ENCODE data around the gene MVB12B. TPM values are rescaled to one million over a fixed set of nuclear protein-coding genes. Genes with fewer than 3 reads are reported as not detected.

The MVB12B gene
- total RNA-seq, 2 donors from 2014 or later: 13.6 to 13.8 TPM

DNA sequence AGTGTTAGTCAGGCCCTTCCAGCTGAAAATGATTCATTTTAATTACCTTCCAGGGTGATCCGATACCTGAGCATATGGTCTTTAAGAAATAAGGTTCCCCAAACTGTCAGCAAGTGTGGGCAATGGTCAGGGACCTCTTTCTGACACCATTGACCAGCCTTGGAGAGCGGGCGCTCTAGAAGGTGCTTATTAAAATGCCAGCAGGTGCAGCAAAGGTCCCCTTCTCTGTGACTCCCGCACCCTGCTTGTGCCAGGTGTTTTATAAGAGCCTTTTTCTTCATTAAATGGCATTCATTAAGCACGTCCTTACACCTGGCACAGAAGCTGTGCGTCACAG, 85.3 kb downstream of the MVB12B start:
- intact Hi-C loops (cut with DNase I): no loop called here
- DNase-seq (ENCODE audit: low spot score): no peak

DNA sequence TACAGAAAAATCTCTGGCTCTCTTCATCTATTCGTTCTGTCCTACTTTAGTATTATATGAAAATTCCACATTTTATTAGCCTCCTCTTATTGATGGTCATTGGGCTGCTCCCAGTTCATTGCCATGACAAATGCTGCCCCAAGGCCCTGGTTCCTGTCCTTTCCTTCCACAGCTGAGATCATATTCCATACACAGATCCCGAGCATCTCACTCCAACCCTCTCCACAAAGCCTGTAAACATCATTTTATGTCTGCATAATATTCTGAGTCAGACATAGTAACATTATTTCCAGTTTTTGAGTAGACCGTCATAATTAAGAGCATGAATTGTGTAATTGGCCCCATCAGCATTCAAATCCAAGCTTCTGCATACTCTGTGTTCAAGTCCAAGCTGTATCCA, 86.3 kb downstream of the MVB12B start:
- DNase-seq (ENCODE audit: low spot score): no peak
- intact Hi-C loops (cut with DNase I): no loop called here

DNA sequence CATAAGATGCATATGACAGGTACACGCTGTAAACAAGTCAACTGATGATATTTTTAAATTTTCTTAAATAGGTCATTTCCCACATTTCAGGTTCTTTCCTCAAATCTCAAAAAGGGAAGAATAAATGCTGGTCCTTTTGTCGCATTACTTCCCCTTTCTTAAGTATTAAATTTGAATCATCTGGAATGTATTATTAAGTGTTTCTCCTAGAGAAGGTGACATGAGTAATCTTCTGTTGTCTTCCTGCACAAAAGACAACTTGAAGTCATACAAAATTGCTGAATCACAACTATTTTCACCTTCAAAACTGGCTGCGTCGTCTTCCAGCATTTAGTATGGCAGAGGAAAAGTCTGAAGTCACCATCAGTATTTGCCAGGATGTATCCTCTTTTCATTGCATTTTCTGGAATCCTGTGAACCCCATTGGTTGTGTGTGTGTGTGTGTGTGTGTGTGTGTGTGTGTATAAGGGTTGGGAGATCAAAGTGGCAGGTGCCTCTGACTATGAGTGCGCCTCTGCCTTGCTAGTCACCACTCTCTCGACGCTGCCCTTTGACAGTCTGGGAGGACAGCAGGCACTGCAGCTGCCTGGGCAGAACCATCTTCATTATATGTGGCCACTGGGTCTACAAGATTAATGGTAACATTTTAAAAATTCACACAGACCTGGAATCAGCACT, 86.9 kb downstream of the MVB12B start:
- no peak for DNase-seq (ENCODE audit: low spot score)
- intact Hi-C loops (cut with DNase I): no loop called here

DNA sequence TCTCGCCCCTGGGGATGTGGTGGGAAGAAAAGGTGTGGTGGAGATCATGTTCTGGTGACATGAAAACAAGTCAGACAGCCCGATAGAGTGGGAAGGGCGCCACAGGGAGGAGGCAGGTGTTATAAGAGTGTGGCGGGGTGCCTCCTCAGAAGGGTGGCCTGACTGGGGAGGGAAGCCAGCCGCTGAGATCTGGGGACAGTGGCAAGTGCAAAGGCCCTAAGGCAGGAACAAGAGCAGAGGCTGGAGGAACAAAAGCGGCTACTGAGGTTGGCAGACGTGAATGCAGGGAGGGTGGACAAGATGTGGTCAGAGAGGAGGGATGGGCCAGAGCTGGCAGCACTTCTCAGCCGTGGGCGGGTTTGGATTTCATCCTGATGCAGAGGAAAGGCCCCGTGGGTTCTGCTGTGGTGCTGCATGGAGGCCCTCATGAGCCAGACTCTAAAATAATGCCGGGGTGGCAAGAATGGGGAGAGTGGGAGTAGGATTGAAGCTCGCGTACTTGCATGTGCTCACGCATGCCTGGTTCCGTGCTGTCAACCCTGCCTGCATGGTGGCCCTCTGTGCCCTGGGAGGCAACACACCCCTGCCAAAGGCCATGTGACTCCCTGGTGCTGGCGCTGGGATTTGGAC, 89.2 kb downstream of the MVB12B start:
- DNase-seq (ENCODE audit: low spot score): no peak
- intact Hi-C loops (cut with DNase I): no loop called here

DNA sequence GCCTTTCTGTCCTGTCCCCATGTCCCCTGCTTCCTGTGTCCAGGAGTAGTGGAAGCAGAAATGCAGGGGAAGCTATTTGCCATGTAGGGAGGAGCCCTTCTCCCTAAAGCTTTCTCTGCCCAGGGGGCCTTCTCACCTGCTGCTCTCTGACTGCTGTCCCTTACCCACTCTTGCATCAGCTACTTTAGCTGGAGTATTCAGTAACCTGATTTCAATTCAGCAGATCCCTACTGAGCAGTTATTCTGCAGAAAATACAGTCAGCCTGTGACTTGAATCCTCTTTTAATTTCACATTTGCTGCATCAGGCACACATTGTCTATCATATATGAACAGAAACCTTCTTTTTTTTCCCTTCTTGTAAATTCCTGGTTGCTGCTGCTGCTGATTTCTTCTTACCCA, 90.4 kb downstream of the MVB12B start:
- intact Hi-C loops (cut with DNase I): no loop called here

DNA sequence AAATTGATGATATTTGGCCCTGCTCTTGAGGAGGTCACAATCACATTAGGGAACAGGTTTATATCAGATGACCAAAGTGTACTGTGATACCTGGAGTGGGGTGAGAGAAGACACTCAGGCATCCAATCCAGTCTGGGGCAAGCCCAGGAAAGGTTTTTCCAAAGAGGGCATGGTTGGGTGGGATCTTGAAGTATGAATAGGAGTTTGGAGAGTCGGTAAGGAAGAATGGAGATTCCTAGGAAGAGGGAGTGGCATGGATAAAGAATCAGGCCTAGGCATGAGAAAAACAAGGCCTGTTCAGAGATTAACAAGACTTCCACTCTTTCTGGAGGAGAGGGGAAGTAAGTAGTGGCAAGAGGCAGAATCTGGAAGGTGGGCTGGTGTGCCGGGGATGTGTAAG, 91.1 kb downstream of the MVB12B start:
- intact Hi-C loops (cut with DNase I): no loop called here
- DNase-seq (ENCODE audit: low spot score): no peak

More for the DNA sequence above, 90.4 kb downstream of the MVB12B start:
- no peak for DNase-seq (ENCODE audit: low spot score)

DNA sequence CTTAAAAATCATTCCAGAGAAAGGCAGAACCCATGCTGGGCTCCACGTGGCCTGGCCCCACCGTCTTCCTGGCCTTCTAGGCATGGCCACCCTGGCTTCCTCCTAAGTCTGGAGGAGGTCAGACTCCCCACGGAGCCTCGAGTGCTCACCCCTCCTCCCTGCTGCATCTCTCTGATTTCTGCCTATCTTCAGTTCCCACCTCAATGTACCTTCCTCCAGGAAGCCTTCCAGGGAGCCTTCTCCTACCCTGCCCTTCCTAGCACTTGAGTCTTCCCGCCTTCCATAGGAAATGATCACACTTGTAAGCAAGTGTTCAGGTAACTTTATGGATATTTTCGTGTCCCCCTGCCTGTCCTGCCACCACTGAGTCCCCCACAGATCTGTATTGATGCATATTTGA, 92.0 kb downstream of the MVB12B start:
- intact Hi-C loops (cut with DNase I): no loop called here
- no peak for DNase-seq (ENCODE audit: low spot score)

DNA sequence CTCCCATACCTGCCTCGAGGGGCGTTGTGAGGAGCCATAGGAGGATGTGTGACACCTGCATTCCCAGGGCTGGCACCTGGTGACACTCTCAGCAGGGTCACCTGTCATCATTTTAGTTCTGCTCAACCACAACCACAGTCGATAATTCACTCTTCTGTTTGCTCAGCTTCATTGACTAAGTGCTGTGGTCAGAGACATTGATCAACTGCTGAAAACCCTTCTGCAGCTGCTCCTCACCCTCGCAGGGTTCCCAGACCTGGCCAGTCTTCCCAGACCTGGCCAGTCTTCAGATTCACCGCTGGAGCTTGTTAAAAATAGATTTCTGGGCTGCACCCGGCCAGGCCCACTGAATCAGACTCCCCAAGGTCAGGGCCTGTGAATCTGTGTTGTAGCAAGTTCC, 92.8 kb downstream of the MVB12B start:
- no peak for DNase-seq (ENCODE audit: low spot score)
- intact Hi-C loops (cut with DNase I): no loop called here

DNA sequence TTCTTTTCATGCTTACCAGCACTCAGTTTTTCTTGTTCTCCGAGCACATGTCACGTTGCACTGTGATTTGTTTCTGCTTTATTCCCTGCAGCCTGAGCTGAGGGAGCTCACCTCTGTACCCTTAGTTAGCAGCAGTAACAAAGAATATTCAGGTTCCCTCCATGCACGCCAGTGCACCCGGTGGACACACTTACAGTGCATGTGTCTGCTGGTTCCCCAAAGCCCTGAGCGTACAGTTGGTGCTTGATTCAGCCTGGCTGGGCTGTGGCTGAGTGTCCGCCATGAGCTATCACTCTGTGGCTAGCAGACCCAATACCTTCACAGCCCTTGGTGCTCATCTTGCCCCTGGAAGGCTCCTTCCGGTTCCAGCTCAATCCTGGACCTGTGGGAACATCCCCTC, 93.5 kb downstream of the MVB12B start:
- DNase-seq (ENCODE audit: low spot score): no peak
- intact Hi-C loops (cut with DNase I): no loop called here

DNA sequence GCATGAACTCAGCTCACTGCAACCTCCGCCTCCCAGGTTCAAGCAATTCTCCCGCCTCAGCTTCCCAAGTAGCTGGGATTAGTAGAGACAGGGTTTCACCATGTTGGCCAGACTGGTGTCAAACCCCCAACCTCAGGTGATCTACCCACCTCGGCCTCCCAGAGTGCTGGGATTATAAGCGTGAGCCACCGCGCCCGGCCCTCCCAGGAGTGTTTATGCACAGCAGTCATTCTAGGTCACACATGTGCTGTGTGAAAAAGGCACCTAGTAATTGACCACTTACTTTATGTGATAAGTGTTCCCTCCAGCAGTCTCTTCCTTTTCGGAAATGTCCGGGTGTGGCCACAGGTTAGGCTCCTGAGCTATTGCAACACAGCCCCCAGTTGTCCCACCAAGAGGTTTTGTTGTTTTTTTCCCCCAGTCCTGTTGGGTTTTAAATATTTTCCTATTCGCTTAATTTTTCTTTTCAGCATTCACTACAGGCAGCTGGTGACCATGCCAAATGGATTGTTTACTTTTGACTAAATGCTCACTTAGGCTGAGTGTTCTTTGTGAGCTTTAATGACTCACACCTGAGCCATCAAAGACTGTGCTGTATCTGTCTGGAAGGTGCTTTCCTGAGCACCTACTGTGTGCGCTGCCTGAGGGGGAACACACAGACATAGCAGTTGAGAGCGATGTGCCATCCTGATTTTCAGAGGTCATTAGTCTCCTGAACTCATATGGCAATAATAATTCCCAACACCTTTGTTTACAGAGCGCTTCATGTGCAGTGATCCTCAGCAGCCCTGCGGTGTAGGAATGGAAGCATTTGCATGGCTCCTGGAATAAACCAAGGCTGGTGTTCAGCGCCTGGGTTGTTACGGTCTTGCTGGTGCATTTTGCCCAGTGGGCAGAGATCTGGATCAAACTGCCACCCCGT, 94.3 kb downstream of the MVB12B start:
- intact Hi-C loops (cut with DNase I): no loop called here
- no peak for DNase-seq (ENCODE audit: low spot score)

DNA sequence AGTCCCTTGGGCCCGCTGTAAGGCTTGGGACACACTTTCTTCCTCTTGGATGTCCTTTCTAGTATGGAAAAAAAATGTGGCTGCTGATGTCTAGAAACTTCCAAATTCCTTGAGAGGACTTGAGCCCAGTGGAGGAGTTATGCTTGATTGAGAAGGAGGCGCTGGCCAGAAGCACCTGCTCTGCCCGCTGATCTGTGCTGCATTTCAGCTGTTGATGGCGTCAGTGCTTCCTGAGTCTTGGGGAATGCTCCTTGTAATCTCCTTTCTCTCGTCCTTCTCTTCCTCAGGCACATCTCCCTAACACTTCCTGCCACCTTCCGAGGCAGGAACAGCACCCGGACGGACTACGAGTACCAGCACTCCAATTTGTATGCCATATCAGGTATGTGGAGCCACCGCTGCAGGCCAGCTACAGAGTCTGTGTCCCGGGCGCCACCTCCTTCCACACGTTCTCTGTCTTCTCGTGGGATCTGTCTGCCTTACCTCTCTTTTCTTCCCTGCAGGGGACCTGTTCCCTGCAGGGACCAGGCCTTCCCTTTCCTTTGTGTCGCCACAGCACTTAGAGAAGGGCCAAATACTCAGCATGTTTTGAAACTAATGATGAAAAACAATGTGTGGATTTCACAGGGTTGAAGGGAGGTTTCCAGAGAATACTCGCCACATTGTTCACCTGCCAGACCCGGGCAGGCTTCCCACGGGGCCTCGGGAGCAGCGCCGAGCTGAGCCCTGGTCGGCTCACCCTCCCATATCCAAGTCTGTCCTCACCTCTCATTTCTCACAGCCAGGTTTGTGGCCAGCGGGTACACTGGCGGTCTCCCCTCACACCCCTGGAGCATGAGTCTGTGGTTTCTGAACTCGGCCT, 95.2 kb downstream of the MVB12B start:
- no peak for DNase-seq (ENCODE audit: low spot score)
- intact Hi-C loops (cut with DNase I): no loop called here

DNA sequence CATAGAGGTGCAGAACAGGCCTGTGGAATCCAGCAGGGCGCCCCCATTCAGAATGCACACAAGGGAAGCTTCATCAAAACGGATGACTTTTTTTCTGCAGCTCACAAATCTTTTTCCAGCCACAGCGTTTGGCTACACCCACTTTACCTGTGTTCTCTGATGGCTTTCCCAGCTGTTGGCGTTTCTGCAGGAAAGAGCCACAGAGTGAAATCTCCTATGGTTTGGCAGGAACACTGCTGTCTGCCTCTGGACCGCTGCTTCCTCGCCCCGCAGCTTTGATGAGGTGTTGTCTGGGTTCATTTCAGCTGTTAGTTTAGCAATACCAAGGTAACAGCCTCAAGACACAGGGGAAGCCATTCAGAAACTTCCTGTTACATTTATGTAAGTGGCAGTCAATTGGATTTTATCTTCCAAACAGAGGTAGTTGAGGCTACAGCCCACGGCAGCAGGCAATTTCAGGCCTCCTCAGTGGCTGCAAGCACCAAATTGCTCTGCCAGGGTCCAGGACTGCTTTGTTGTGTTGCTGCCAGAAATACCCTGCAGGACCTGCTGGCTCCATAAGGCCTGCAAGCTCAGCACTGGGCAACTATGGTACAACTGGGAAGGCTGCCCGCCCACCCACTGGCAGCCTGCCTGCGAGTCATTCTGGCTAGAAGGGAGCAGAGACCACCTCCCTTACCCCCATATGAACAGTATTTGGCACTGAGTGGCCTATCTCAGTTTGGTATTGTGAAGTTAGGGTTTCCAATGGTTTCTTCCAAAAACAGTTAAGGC, 96.7 kb downstream of the MVB12B start:
- intact Hi-C loops (cut with DNase I): no loop called here
- no peak for DNase-seq (ENCODE audit: low spot score)

DNA sequence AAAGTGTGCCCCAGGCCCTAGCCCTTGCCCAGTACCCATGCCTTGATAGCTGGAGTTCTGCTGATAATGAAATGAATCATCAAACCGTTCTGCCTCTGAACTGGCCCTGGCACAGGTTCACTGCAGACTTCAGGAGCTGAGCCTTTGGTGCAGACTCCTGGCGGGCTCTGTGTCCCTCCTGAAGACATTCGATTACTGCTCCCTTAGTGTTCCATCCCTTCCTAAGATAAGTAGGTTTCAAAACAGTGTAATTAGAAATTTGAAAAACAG, 97.2 kb downstream of the MVB12B start:
- no peak for DNase-seq (ENCODE audit: low spot score)
- intact Hi-C loops (cut with DNase I): no loop called here

DNA sequence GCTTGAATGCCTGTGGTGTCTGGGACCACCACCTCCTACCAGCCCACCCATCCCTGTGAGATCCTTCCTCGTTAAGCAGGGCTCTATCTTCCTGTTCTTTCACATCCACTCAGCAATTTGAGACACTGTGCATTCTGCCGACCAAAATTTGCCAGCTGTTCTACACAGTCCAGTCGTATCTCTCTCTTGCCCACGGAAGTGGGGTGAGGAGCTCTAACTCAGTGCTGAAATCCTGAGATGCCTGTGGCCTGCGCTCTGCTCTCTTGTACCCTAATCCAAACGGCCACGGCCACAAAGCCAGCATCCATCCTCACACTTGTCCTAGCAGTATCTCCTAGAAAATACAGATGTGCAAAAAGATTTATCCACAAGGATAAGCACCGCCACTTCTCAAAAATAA, 97.9 kb downstream of the MVB12B start:
- intact Hi-C loops (cut with DNase I): no loop called here
- no peak for DNase-seq (ENCODE audit: low spot score)

DNA sequence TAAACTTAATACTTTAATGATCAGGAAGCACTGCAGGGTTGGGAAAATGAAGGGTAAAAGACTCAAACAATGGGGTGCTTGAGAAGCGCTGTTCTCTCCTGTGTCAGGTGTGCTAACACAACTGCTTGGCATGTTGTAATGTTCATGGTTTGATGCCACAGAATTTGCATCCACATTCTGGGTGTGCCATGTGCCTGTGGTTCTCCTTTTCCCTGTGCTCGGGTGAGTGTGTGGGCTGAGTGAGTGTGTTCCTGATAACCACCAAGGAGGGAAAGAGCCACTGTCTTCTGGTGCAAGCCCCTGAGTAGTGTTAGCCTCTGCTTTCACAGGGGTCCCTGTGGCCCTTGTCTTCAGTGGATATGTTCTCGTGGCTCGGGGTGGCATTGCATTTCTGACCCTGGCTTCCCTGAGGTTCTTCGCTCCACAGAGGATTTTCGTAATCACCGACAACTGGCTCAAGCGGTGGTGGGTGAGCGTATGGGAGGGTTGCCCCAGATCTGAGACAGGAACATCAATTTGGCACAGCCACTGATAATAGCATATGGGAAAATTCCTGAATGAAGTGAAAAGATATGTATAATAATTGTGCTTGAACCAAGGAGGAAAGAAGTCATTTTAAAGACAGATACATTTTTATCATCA, 102.0 kb downstream of the MVB12B start:
- no peak for DNase-seq (ENCODE audit: low spot score)
- intact Hi-C loops (cut with DNase I): no loop called here

DNA sequence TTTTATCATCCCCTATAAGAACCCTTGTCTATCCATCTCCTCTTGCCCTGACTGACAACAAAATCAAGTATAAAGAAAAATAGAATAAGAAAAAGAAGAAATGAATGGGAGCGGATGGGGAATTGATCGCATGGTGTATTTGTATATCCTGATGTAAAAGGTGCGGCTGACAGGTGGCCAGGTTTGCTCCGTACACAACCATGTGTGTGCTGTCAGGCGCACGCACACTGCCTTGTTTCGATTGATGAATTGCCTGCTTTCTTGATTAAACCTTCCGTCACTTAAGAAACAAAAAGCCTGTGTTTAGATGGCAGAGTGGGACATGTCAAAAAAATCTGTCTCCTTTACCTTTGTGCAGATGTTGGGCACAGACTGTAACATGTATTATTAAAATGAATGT, 102.6 kb downstream of the MVB12B start:
- no peak for DNase-seq (ENCODE audit: low spot score)
- intact Hi-C loops (cut with DNase I): no loop called here

DNA sequence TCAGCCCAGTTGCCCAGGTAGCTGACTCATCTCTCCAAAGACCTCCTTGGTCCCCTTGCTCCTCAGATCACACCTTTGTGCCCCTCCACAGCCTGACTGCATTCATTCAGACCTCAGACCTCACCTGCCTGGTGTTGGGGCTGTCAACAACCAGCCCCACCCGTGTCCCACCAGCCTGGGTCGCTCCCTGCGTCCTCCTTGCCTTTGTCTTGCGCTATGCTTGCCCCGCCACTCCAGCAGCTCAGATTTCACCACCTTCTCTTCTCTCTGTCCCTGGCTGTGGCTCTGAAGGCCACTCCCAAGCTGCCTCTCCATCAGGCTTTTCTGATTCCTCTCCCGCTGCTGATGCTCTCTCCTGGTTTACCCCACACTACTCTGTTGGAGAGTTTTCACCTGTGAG, 103.5 kb downstream of the MVB12B start:
- intact Hi-C loops (cut with DNase I): no loop called here

DNA sequence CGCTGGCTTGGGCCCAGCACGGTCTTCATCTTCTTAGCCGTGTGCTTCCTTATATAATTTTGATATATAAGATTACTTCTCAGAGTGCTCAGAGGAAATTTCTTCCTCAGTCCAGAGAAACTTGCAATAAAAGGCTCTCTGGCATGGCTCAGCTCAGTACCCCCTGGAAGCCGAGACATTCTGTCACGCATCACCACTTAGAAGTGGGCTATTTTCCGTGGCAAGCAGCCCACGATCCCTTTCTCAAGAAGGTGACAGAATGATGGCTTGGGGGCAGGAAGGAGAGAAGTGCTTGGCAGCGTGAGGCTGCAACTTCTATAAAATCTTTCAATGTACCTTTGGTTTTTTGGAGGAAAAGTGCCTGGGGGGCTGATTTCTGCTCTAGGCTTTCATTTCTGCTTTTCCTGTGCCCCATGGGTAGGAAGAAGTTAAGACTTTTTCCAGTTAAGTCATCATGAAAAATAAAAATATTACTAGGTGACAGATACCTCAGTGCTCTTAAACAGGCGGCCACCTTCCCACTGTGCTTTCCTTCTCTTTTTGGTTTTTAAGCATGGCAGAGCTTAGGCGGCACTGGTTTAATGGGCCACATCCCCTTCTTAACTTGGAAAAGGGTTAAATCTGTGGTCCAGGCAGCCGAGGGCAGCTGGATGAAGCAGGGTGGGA, 104.6 kb downstream of the MVB12B start:
- intact Hi-C loops (cut with DNase I): no loop called here
- DNase-seq (ENCODE audit: low spot score): no peak

More for the DNA sequence above, 103.5 kb downstream of the MVB12B start:
- no peak for DNase-seq (ENCODE audit: low spot score)

All from posterior vena cava (tissue), 2 donors.